HEK293T (cell line): ENCODE measurements around the gene LLCFC1.

Source experiments
- CTCF ChIA-PET: fragments of 350-600 bp; formaldehyde crosslinking; extraction: SDS; loops from one replicate; lab custom pipeline; 2021; ENCODE audit warnings: antibody characterized with exemption, inconsistent platforms; lab: Yijun Ruan, JAX
- POLR2A ChIA-PET: fragments of 350-600 bp; formaldehyde crosslinking; extraction: SDS; loops from one replicate; lab custom pipeline; 2020; ENCODE audit warnings: antibody characterized with exemption, inconsistent platforms; lab: Yijun Ruan, JAX
- DNase-seq: peaks from one replicate; pipeline ENCODE4 v3.0.0; 2012; ENCODE audit warnings: mixed read lengths; ENCODE audit errors: extremely low spot score
- ARNT ChIP-seq: fragments of 450-650 bp; IDR thresholded peaks from 2 replicates; pipeline ENCODE4 v1.6.1; 2017; ENCODE audit warnings: mild to moderate bottlenecking
- BHLHE40 ChIP-seq: fragments of 450-650 bp; IDR thresholded peaks from 2 replicates; pipeline ENCODE4 v1.6.1; 2016; ENCODE audit warnings: mild to moderate bottlenecking, moderate library complexity, borderline replicate concordance
- CTBP1 ChIP-seq: fragments of 450-650 bp; IDR thresholded peaks from 2 replicates; pipeline ENCODE4 v1.6.1; 2016; ENCODE audit warnings: borderline replicate concordance
- ELF4 ChIP-seq: fragments of 450-650 bp; IDR thresholded peaks from 2 replicates; pipeline ENCODE4 v1.6.1; 2017; ENCODE audit warnings: antibody characterized with exemption
- FOXA1 ChIP-seq: fragments of 450-650 bp; IDR thresholded peaks from 2 replicates; pipeline ENCODE4 v1.6.1; 2016; ENCODE audit warnings: mild to moderate bottlenecking
- FOXK2 ChIP-seq: fragments of 450-650 bp; IDR thresholded peaks from 2 replicates; pipeline ENCODE4 v1.6.1; 2016; ENCODE audit warnings: mild to moderate bottlenecking
- FOXM1 ChIP-seq: fragments of 450-650 bp; IDR thresholded peaks from 2 replicates; pipeline ENCODE4 v1.6.1; 2017; ENCODE audit warnings: mild to moderate bottlenecking, borderline replicate concordance
- HDGF ChIP-seq: fragments of 450-650 bp; IDR thresholded peaks from 2 replicates; pipeline ENCODE4 v1.6.1; 2017; ENCODE audit warnings: antibody characterized with exemption, borderline replicate concordance
- L3MBTL2 ChIP-seq: fragments of 450-650 bp; conservative IDR thresholded peaks from 2 replicates; pipeline ENCODE4 v1.6.1; 2016; ENCODE audit warnings: mild to moderate bottlenecking
- LEF1 ChIP-seq: fragments of 450-650 bp; IDR thresholded peaks from 2 replicates; pipeline ENCODE4 v1.6.1; 2017; ENCODE audit warnings: mild to moderate bottlenecking, borderline replicate concordance
- NFRKB ChIP-seq: fragments of 450-650 bp; IDR thresholded peaks from 2 replicates; pipeline ENCODE4 v1.6.1; 2016; ENCODE audit warnings: mild to moderate bottlenecking, moderate library complexity
- PKNOX1 ChIP-seq: fragments of 450-650 bp; IDR thresholded peaks from 2 replicates; pipeline ENCODE4 v1.6.1; 2016
- SP1 ChIP-seq: fragments of 450-650 bp; IDR thresholded peaks from 2 replicates; pipeline ENCODE4 v1.6.1; 2017
- SUZ12 ChIP-seq: fragments of 450-650 bp; IDR thresholded peaks from 2 replicates; pipeline ENCODE4 v1.6.1; 2016; ENCODE audit warnings: mild to moderate bottlenecking
- TARDBP ChIP-seq: fragments of 450-650 bp; IDR thresholded peaks from 2 replicates; pipeline ENCODE4 v1.6.1; 2016
- ZNF384 ChIP-seq: fragments of 450-650 bp; IDR thresholded peaks from 2 replicates; pipeline ENCODE4 v1.6.1; 2016

The LLCFC1 gene

DNA sequence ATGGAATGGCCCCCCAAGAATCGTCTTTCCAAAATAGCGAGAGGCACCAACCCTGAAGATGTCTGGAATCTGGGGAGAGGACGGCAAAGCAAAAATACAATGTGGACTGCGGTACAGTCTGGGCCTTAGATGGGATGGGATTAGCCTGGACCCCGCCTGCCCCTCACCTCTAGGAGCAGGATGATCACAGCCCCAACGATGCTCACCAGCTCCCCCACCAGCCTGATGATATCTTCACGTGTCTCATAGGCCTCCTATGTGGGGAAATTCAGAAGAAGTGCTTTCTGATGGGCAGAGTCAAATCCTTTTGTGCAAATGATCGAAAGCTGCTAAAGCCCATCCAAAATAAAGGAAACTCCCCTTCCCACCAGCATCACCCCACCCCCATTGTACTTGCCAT, 24.0 kb upstream of the LLCFC1 start:
- no peak for DNase-seq
- POLR2A ChIA-PET, result no interaction called here
- CTCF ChIA-PET, result no interaction called here
- TF ChIP-seq TARDBP, result no peak
- TF ChIP-seq FOXK2, result no peak
- no peak for TF ChIP-seq ELF4
- TF ChIP-seq SUZ12, result no peak
- TF ChIP-seq L3MBTL2, result no peak
- no peak for TF ChIP-seq NFRKB
- no peak for TF ChIP-seq FOXA1
- TF ChIP-seq HDGF, result no peak
- TF ChIP-seq LEF1, result no peak
- TF ChIP-seq PKNOX1, result no peak
- no peak for TF ChIP-seq ZNF384
- TF ChIP-seq CTBP1, result no peak
- TF ChIP-seq BHLHE40, result no peak
- TF ChIP-seq ARNT, result no peak
- no peak for TF ChIP-seq SP1
- no peak for TF ChIP-seq FOXM1

- DNase-seq, result no peak
Observed at GRCh38 chr7:142916508-142916907, 22.8 kb upstream of the LLCFC1 start.

GRCh38 chr7:142917447-142917846, 21.8 kb upstream of the LLCFC1 start:
- no peak for TF ChIP-seq ZNF384
- no peak for TF ChIP-seq FOXM1
- TF ChIP-seq PKNOX1, result no peak
- no peak for TF ChIP-seq BHLHE40
- TF ChIP-seq FOXA1, result no peak
- TF ChIP-seq HDGF, result no peak
- TF ChIP-seq LEF1, result no peak
- TF ChIP-seq SP1, result no peak
- no peak for TF ChIP-seq NFRKB
- TF ChIP-seq FOXK2, result no peak
- TF ChIP-seq L3MBTL2, result no peak
- no peak for TF ChIP-seq SUZ12
- TF ChIP-seq ARNT, result no peak
- TF ChIP-seq ELF4, result no peak
- TF ChIP-seq TARDBP, result no peak
- no peak for TF ChIP-seq CTBP1
- POLR2A ChIA-PET, result no interaction called here
- CTCF ChIA-PET, result no interaction called here

More at GRCh38 chr7:142916508-142916907, 22.8 kb upstream of the LLCFC1 start:
- TF ChIP-seq NFRKB (no peak), ELF4 (no peak), HDGF (no peak)
- CTCF ChIA-PET, result no interaction called here
- POLR2A ChIA-PET, result no interaction called here

DNA sequence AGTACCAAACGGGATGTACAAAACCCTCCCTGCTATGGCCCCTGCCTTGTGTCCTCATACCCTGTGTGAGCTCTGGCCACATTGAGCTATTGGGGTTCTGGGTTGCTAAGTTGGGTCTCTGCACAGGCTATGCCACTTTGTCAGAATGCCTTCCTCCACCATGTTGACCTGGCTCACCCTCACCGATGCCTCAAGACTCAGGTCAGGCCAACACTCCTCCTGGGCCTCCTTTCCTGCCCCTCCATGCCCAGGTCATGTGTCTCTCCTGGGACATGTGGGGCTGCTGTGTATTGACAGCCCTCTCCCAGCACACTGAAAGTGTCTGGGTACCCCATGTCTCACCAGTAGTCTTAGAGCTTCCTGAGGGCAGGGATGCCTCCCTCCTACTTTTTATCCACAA, 20.4 kb upstream of the LLCFC1 start:
- POLR2A ChIA-PET, result no interaction called here
- DNase-seq, result no peak
- no peak for TF ChIP-seq PKNOX1
- no peak for TF ChIP-seq LEF1
- TF ChIP-seq BHLHE40, result no peak
- TF ChIP-seq L3MBTL2, result no peak
- TF ChIP-seq SUZ12, result no peak
- no peak for TF ChIP-seq CTBP1
- TF ChIP-seq NFRKB, result no peak
- no peak for TF ChIP-seq ELF4
- no peak for TF ChIP-seq TARDBP
- TF ChIP-seq FOXM1, result no peak
- no peak for TF ChIP-seq FOXK2
- TF ChIP-seq FOXA1, result no peak
- no peak for TF ChIP-seq ZNF384
- TF ChIP-seq HDGF, result no peak
- no peak for TF ChIP-seq SP1
- CTCF ChIA-PET, result no interaction called here

More at GRCh38 chr7:142917447-142917846, 21.8 kb upstream of the LLCFC1 start:
- DNase-seq, result no peak

- ChIA-PET POLR2A (no interaction called here), CTCF (no interaction called here)
- DNase-seq, result no peak
- TF ChIP-seq SP1 (no peak), HDGF (no peak), FOXA1 (no peak), FOXK2 (no peak), BHLHE40 (no peak), L3MBTL2 (no peak)
Observed at GRCh38 chr7:142919656-142920055, 19.6 kb upstream of the LLCFC1 start.

GRCh38 chr7:142923391-142923790, 15.9 kb upstream of the LLCFC1 start:
- CTCF ChIA-PET, result no interaction called here
- POLR2A ChIA-PET, result no interaction called here
- DNase-seq, result no peak
- no peak for TF ChIP-seq L3MBTL2
- TF ChIP-seq TARDBP, result no peak
- TF ChIP-seq ZNF384, result no peak
- no peak for TF ChIP-seq BHLHE40
- no peak for TF ChIP-seq ELF4
- no peak for TF ChIP-seq SP1
- no peak for TF ChIP-seq ARNT
- TF ChIP-seq NFRKB, result no peak
- no peak for TF ChIP-seq FOXK2
- TF ChIP-seq HDGF, result no peak
- TF ChIP-seq PKNOX1, result no peak
